Natural killer cell (primary cell): ENCODE measurements around the gene GNAZ. TPM values are rescaled to one million over a fixed set of nuclear protein-coding genes. Genes with fewer than 3 reads are reported as not detected.
A peak's percentile ranks its signal among the peaks of the same experiment; 100 is the strongest.
"Not testable (repeated sequence)": the region's sequence is repeated elsewhere in the genome, so short reads cannot be mapped to it uniquely, and the experiment has no call there.

Experiments
- ATAC-seq, 3 donors: fragments of 150-1000 bp in 2 of 3; fragments of 200-7000 bp in 1 of 3; cut with Tn5 transposase; 1 replicate in 1 of 3; 2 replicates in 2 of 3; pipeline ENCODE4 v1.10.0; 2021; ENCODE audit warnings: mild to moderate bottlenecking in 2 of 3, moderate library complexity in 2 of 3
- DNase-seq, 2 donors: peaks; one replicate each; pipeline versions ENCODE4 v3.0.0 to v3.0.0-alpha.2; 2013 to 2021; ENCODE audit warnings: mixed read lengths in 1 of 2
- H3K27ac ChIP-seq: one replicate; pipeline ENCODE4 v1.5.1; 2013; ENCODE audit warnings: mild to moderate bottlenecking, low read length
- H3K27me3 ChIP-seq: one replicate; pipeline ENCODE4 v1.6.1; 2013; ENCODE audit warnings: low read length; ENCODE audit not compliant: control insufficient read depth, insufficient read depth
- H3K36me3 ChIP-seq: one replicate; pipeline ENCODE4 v1.6.1; 2013; ENCODE audit warnings: low read length; ENCODE audit not compliant: control insufficient read depth, insufficient read depth
- H3K4me1 ChIP-seq: one replicate; pipeline ENCODE4 v1.6.1; 2013; ENCODE audit warnings: low read length; ENCODE audit not compliant: control insufficient read depth, insufficient read depth
- H3K4me3 ChIP-seq: one replicate; pipeline ENCODE4 v1.5.1; 2013; ENCODE audit warnings: low read length
- H3K9me3 ChIP-seq: one replicate; pipeline ENCODE4 v1.6.1; 2013; ENCODE audit warnings: low read length; ENCODE audit not compliant: control insufficient read depth, insufficient read depth
- H3K27ac Mint-ChIP-seq, 2 donors: one replicate each; pipeline ENCODE4 v1.8.0; 2022; ENCODE audit warnings: mild to moderate bottlenecking in 2 of 2, mixed read lengths in 2 of 2, moderate library complexity in 1 of 2
- H3K27me3 Mint-ChIP-seq, 2 donors: one replicate each; pipeline ENCODE4 v1.8.0; 2022; ENCODE audit warnings: low read depth in 2 of 2, mixed read lengths in 2 of 2
- H3K36me3 Mint-ChIP-seq: one replicate; pipeline ENCODE4 v1.8.0; 2022; ENCODE audit warnings: mixed read lengths
- H3K4me1 Mint-ChIP-seq, 2 donors: one replicate each; pipeline ENCODE4 v1.8.0; 2022; ENCODE audit warnings: mixed read lengths in 2 of 2
- H3K4me3 Mint-ChIP-seq: one replicate; pipeline ENCODE4 v1.8.0; 2022; ENCODE audit warnings: mild to moderate bottlenecking, moderate library complexity, mixed read lengths
- H3K9me3 Mint-ChIP-seq, 2 donors: one replicate each; pipeline ENCODE4 v1.8.0; 2022; ENCODE audit warnings: mixed read lengths in 2 of 2
- CTCF ChIP-seq: fragments of 200-600 bp; IDR thresholded peaks from one replicate; pipeline ENCODE4 v1.8.0; 2022; ENCODE audit warnings: antibody characterized with exemption
- WGBS: methylation state at CpG from one replicate; pipeline ENCODE4 v1.1.7; 2013; ENCODE audit warnings: missing lambda C conversion rate; ENCODE audit not compliant: insufficient coverage; 5-methylcytosine and 5-hydroxymethylcytosine counted together
- intact Hi-C: fragments of 100-400 bp; cut with micrococcal nuclease; formaldehyde crosslinking; loops from one replicate; pipeline ENCODE4 v1.14.2; 2022
- total RNA-seq, 4 donors: library from RNA; stranded (reverse); fragments of 120-200 nt in 1 of 4; gene quantifications; one replicate each; pipeline versions ENCODE4 v1.2.3 to v1.2.4, GENCODE V29; 2013 to 2022

The GNAZ gene
- total RNA-seq, 3 donors from 2014 or later (not counting 1 experiment from before 2014, with no cell fraction given) = 4.5 to 7.5 (median 5.6) TPM

- H3K9me3 ChIP-seq = no peaks in the 10 kb centered on the region
- Mint-ChIP-seq H3K27ac (no peak overlapping the region), H3K36me3 (no peaks in the 10 kb centered on the region), H3K4me3 (no peak overlapping the region), H3K27me3 (no peaks in the 10 kb centered on the region), H3K9me3 (no peaks in the 10 kb centered on the region), H3K4me1 (peaks cover 12 to 24% of the 10 kb centered on the region in 2 donors)
- ATAC-seq (no peak), DNase-seq (no peak)
- no peak overlapping the region for H3K27ac ChIP-seq
- peaks cover 42% of the 10 kb centered on the region for H3K4me1 ChIP-seq
- 94% methylated on average over 6 of the region's 6 CpGs for WGBS
- H3K36me3 ChIP-seq = no peaks in the 10 kb centered on the region
- no peaks in the 10 kb centered on the region for H3K27me3 ChIP-seq
- intact Hi-C loops = no loop called here
- no peak for TF ChIP-seq CTCF
- H3K4me3 ChIP-seq = no peak overlapping the region
Observed at GRCh38 chr22:23131931-23132330, 61.6 kb downstream of the GNAZ start.

DNA sequence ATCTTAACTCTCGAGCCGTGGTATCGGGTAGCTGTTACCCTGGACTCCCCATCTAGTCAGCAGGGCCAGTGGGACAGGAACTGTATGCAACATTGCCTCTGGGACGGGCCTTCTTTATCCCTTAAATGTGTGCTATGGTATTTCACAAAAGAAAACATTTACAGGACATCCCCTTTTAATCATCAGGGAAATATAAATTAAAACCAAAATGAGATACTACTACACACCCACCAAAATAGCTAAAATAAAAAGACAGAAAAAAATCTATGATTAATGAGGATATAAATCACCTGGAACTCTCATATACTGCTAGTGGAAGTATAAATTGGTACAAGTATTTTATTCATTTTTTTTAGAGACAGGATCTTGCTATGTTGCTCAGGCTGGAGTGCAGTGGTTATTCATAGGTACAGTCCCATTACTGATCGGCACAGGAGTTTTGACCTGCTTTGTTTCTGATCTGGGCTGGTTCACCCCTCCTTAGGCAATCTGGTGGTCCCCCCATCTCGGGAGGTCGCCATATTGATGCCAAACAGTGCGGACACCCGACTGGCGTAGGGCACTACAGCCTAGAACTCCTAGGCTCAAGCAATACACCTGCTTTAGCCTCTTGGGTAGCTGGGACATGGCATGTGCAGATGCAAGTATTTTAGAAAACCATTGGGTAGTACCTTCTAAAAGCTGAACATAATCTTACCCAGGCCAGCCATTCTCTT is 62.2 kb downstream of the GNAZ start:
- DNase-seq (no peak), ATAC-seq (no peak)
- no peaks in the 10 kb centered on the region for H3K36me3 Mint-ChIP-seq
- H3K4me3 Mint-ChIP-seq = no peak overlapping the region
- H3K36me3 ChIP-seq = no peaks in the 10 kb centered on the region
- no peaks in the 10 kb centered on the region for H3K27me3 ChIP-seq
- H3K4me3 ChIP-seq = no peak overlapping the region
- 93% methylated on average over 10 of the region's 10 CpGs for WGBS
- no peak overlapping the region for H3K27ac Mint-ChIP-seq
- H3K9me3 ChIP-seq = no peaks in the 10 kb centered on the region
- H3K4me1 Mint-ChIP-seq = peaks cover 12 to 30% of the 10 kb centered on the region in 2 donors
- intact Hi-C loops = no loop called here
- no peak overlapping the region for H3K27ac ChIP-seq
- TF ChIP-seq CTCF = no peak
- peaks cover 48% of the 10 kb centered on the region for H3K4me1 ChIP-seq
- H3K9me3 Mint-ChIP-seq = no peaks in the 10 kb centered on the region
- no peaks in the 10 kb centered on the region for H3K27me3 Mint-ChIP-seq

- Histone ChIP-seq H3K4me1 (peaks cover 52% of the 10 kb centered on the region), H3K9me3 (no peaks in the 10 kb centered on the region), H3K36me3 (no peaks in the 10 kb centered on the region), H3K27ac (no peak overlapping the region), H3K4me3 (no peak overlapping the region), H3K27me3 (no peaks in the 10 kb centered on the region)
- 97% methylated on average over 10 of the region's 10 CpGs for WGBS
- intact Hi-C loops = no loop called here
- H3K9me3 Mint-ChIP-seq = no peaks in the 10 kb centered on the region
- H3K27me3 Mint-ChIP-seq = no peaks in the 10 kb centered on the region
- TF ChIP-seq CTCF = no peak
- DNase-seq (no peak), ATAC-seq (no peak)
- H3K27ac Mint-ChIP-seq = peak overlapping the region; percentile 54 to 81
- no peaks in the 10 kb centered on the region for H3K36me3 Mint-ChIP-seq
- H3K4me1 Mint-ChIP-seq = peaks cover 16 to 37% of the 10 kb centered on the region in 2 donors
- H3K4me3 Mint-ChIP-seq = no peak overlapping the region
Observed at GRCh38 chr22:23133922-23134321, 63.6 kb downstream of the GNAZ start.

DNA sequence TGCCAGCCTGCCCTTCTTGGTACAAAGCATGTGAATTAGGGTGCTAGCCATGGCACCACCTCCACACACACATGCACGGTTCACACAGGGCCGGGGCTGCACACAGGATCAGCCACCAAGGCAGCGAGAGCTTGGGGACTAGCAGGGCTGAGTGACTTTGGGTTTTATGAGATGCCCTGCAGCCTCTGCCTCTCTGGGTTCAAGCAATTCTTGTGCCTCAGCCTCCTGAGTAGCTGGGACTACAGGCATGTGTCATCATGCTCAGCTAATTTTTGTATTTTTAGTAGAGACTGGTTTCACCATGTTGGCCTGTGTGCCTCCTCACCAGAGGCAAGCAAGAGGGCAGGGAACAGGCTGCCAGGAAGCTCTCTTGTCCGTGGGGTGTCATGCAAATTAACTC is 66.7 kb downstream of the GNAZ start:
- Mint-ChIP-seq H3K4me3 (peak overlapping the region; percentile 87), H3K27ac (peak overlapping the region; percentile 96 to 99), H3K4me1 (peaks cover 27 to 62% of the 10 kb centered on the region in 2 donors)
- H3K36me3 Mint-ChIP-seq, H3K4me3 ChIP-seq, H3K36me3 ChIP-seq, H3K9me3 Mint-ChIP-seq, H3K9me3 ChIP-seq, H3K27me3 ChIP-seq, H3K27me3 Mint-ChIP-seq, ATAC-seq: not testable (repeated sequence)
- intact Hi-C loops = loop anchor here (1.0 to 5.0 kb wide), 4 partner anchors 45 to 380 kb away; partner anchors contain the start of genes BCR and GNAZ
- peak overlapping the region; percentile 89 for H3K27ac ChIP-seq
- peak in 1 of 2 donors; percentile 23 for DNase-seq
- peaks cover 82% of the 10 kb centered on the region for H3K4me1 ChIP-seq
- no CpG with 5 or more reads among the region's 4 CpGs for WGBS
